HepG2 (cell line): ENCODE data around the gene CALML4. TPM values are rescaled to one million over a fixed set of nuclear protein-coding genes. Genes with fewer than 3 reads are reported as not detected.

Experiments used
- ATAC-seq: fragments of 200-7000 bp; cut with Tn5 transposase; 3 replicates; pipeline ENCODE4 v1.9.1; 2020; ENCODE audit warnings: mild to moderate bottlenecking, moderate library complexity
- BruUV-seq: library from RNA; stranded (reverse); fragments of 400-500 nt; replicated peaks from 2 replicates; lab custom pipeline; 2021; lab: Mats Ljungman, UMichigan
- CTCF ChIA-PET: fragments of 300-600 bp; formaldehyde crosslinking; extraction: SDS; loops from one replicate; lab custom pipeline; 2021; ENCODE audit warnings: low total read pairs, inconsistent platforms, low intra/inter-chr PET ratio; lab: Yijun Ruan, JAX
- POLR2A ChIA-PET: fragments of 350-600 bp; sonication (Branson Sonifier 250); formaldehyde crosslinking; loops from one replicate; lab custom pipeline; 2020; ENCODE audit warnings: antibody characterized with exemption, inconsistent platforms; lab: Yijun Ruan, JAX
- DNase-seq: peaks from one replicate; pipeline ENCODE4 v3.0.0-alpha.2; 2015; ENCODE audit warnings: low spot score
- FAIRE-seq: peaks from 3 replicates; lab custom pipeline; 2011; peaks lifted over from hg19 to GRCh38; lab: Jason Lieb, UNC
- H2AFZ ChIP-seq: one replicate; pipeline ENCODE4 v1.6.1; 2011; ENCODE audit warnings: low read length, inconsistent platforms
- H3K27ac ChIP-seq: fragments of 300-600 bp; 3 replicates; pipeline ENCODE4 v1.8.0; 2011; ENCODE audit warnings: mixed run types, mild to moderate bottlenecking, mixed read lengths, low read length, inconsistent platforms; ENCODE audit not compliant: insufficient read depth; ENCODE audit errors: extremely low read length
- H3K27me3 ChIP-seq, 2 experiments: fragments of 200-600 bp in 1 of 2; 2 replicates in 1 of 2; 3 replicates in 1 of 2; pipeline versions ENCODE4 v1.6.0 to v1.8.0; 2011; ENCODE audit warnings: low read length in 2 of 2, mild to moderate bottlenecking in 2 of 2, moderate library complexity in 2 of 2, inconsistent platforms in 1 of 2; ENCODE audit not compliant: insufficient read depth in 2 of 2, control insufficient read depth in 1 of 2
- H3K36me3 ChIP-seq, 2 experiments: fragments of 200-600 bp in 1 of 2; replicated peaks in 1 of 2; 2 replicates in 1 of 2; 3 replicates in 1 of 2; pipeline versions ENCODE4 v1.5.1 to v1.8.0; 2011; ENCODE audit warnings: low read length in 2 of 2, inconsistent platforms in 1 of 2; ENCODE audit not compliant: insufficient read depth in 2 of 2, control insufficient read depth in 1 of 2
- H3K4me1 ChIP-seq: 2 replicates; pipeline ENCODE4 v1.5.1; 2012; ENCODE audit warnings: low read length, inconsistent platforms; ENCODE audit not compliant: insufficient read depth
- H3K4me2 ChIP-seq: 2 replicates; pipeline ENCODE4 v1.6.0; 2011; ENCODE audit warnings: low read depth, low read length, inconsistent platforms
- H3K4me3 ChIP-seq, 3 experiments: fragments of 200-600 bp in 1 of 3; sonication (generic), shearing (Covaris generic) in 1 of 3; replicated peaks in 1 of 3; 2 replicates each; pipeline ENCODE4 v1.5.1; 2011 to 2016; ENCODE audit warnings: low read length in 3 of 3, inconsistent platforms in 2 of 3, low read depth in 2 of 3, mild to moderate bottlenecking in 2 of 3, control low read depth in 1 of 3, mixed read lengths in 1 of 3; ENCODE audit not compliant: insufficient read depth in 1 of 3
- H3K79me2 ChIP-seq: one replicate; pipeline ENCODE4 v1.6.1; 2011; ENCODE audit warnings: low read length, inconsistent platforms; ENCODE audit not compliant: insufficient read depth
- H3K9ac ChIP-seq: 2 replicates; pipeline ENCODE4 v1.6.0; 2011; ENCODE audit warnings: mild to moderate bottlenecking, low read depth, low read length, inconsistent platforms; ENCODE audit not compliant: insufficient read depth
- H3K9me3 ChIP-seq: 2 replicates; pipeline ENCODE4 v1.5.1; 2012; ENCODE audit warnings: mild to moderate bottlenecking, low read length
- H4K20me1 ChIP-seq: 2 replicates; pipeline ENCODE4 v1.6.0; 2011; ENCODE audit warnings: inconsistent platforms, mild to moderate bottlenecking, low read length, moderate library complexity; ENCODE audit not compliant: insufficient read depth
- AGO2 ChIP-seq: fragments of 200-400 bp; formaldehyde crosslinking; optimal IDR thresholded peaks from 2 replicates; pipeline ENCODE3; 2017; ENCODE audit warnings: mild to moderate bottlenecking, low read depth, low read length, moderate library complexity
- RBM22 ChIP-seq: fragments of 200-400 bp; formaldehyde crosslinking; optimal IDR thresholded peaks from 2 replicates; pipeline ENCODE3; 2017; ENCODE audit warnings: mild to moderate bottlenecking, low read length, moderate library complexity
- SIN3A ChIP-seq: IDR thresholded peaks from 2 replicates; pipeline ENCODE4 v1.6.1; 2011; ENCODE audit warnings: low read depth, mild to moderate bottlenecking, control low read depth, low read length, borderline replicate concordance
- ZNF468 ChIP-seq: sonication (generic); formaldehyde crosslinking; IDR thresholded peaks from 2 replicates; pipeline ENCODE4 v1.8.0; 2022; ENCODE audit warnings: mild to moderate bottlenecking, moderate library complexity, missing genetic modification reagents
- WGBS: methylation state at CpG from one replicate; pipeline ENCODE4 v1.1.6; 2017; ENCODE audit warnings: low lambda C conversion rate; 5-methylcytosine and 5-hydroxymethylcytosine counted together
- in situ Hi-C: cut with HindIII; loops from 2 replicates; pipeline ENCODE4 v1.10.0; 2017; ENCODE audit warnings: low pct_unique_long_range_greater_than_20kb; ENCODE audit not compliant: extremely low pct_ligation_motif_present
- intact Hi-C: fragments of 100-400 bp; cut with micrococcal nuclease; formaldehyde crosslinking; loops from one replicate; pipeline ENCODE4 v1.10.0; 2022; ENCODE audit not compliant: unreplicated experiment
- polyA plus RNA-seq, 8 experiments: library from polyadenylated mRNA; depleted of rRNA in 3 of 8; stranded (reverse) in 7 of 8; unstranded in 1 of 8; fragments of >200 nt; fragmentation: Illumina TruSeq in 4 of 8; extraction: Trizol in 4 of 8; gene quantifications; 2 replicates each; pipeline versions ENCODE4 v1.2.1 to v1.2.3, GENCODE V29; 2011 to 2016; ENCODE audit warnings: low read depth in 4 of 8, missing spikeins in 1 of 8, mixed read lengths in 1 of 8; ENCODE audit not compliant: insufficient read depth in 1 of 8
- total RNA-seq, 5 experiments: library from RNA; depleted of rRNA; stranded (reverse); fragments of >200 nt; fragmentation: Illumina TruSeq; extraction: Trizol; gene quantifications; 2 replicates each; pipeline ENCODE4 v1.2.3, GENCODE V29; 2016; ENCODE audit warnings: low read depth in 1 of 5

The CALML4 gene
- total and polyA plus RNA-seq, 2 of the 13 experiments (the other 11 are each of a cell fraction or from before 2014, with no cell fraction given): 3.6 to 8.7 TPM

GRCh38 chr15:68197170-68197492, 8.0 kb downstream of the CALML4 start:
- no peak overlapping the region for H3K9ac ChIP-seq
- no peak for ATAC-seq
- H3K4me1 ChIP-seq: peaks cover 43% of the 10 kb centered on the region
- no peaks in the 10 kb centered on the region for H3K9me3 ChIP-seq
- no peak for FAIRE-seq
- no peak overlapping the region for H3K27ac ChIP-seq
- DNase-seq: no peak
- ChIA-PET CTCF (no interaction called here), POLR2A (no interaction called here)
- H4K20me1 ChIP-seq: no peaks in the 10 kb centered on the region
- intact Hi-C loops: no loop called here
- H3K4me2 ChIP-seq: no peak overlapping the region
- no peak overlapping the region for H2AFZ ChIP-seq
- in situ Hi-C loops: no loop called here
- TF ChIP-seq RBM22 (peak; percentile 60), ZNF468 (CRISPR knock-in tag) (no peak)
- H3K79me2 ChIP-seq: no peaks in the 10 kb centered on the region
- H3K4me3 ChIP-seq: no peak overlapping the region
- H3K27me3 ChIP-seq: no peaks in the 10 kb centered on the region
- H3K36me3 ChIP-seq: peaks cover 5 to 14% of the 10 kb centered on the region in 2 experiments; a peak in 4 of 5 replicates
- no TSS peak for BruUV-seq
- whole genome bisulfite sequencing: 97% methylated on average over 8 of the region's 8 CpGs

DNA sequence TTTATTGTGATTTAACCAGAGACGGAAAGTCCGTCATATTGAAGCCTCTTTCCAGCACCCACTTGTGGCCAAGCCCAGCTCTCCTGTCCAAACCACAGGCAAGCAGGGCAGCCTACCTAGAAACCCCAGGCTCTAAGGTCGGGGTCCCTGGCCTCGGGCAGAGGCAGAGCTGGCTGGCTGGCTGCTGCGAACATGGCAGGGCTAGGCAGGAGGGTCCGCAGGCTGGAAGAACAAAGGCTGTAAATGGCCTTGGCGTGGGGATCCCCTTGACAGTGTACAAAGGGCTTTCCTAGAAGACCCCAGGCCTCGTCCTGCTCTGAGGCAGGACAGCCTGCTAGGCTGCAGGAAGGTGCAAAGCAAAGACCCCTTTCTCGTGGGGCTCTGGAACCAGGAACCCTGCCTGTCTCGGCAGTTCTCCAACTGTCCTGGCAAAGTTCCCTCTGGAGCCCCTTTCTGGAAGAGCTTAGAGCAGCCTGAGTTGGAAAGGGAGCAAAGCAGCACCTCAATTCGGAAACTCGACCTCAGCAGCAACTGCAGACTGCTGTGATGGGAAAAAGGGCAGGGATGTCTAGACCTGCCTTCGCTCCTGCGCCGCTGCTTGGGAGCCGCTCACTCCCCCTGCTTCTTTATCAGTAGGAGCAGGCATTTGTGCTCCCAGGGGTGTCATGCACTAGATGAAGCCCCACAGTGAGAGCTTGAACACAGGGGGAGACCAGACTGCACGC, 8.5 kb downstream of the CALML4 start:
- in situ Hi-C loops: no loop called here
- no peaks in the 10 kb centered on the region for H3K9me3 ChIP-seq
- no peaks in the 10 kb centered on the region for H3K27me3 ChIP-seq
- no peak overlapping the region for H3K4me3 ChIP-seq
- ChIA-PET CTCF (interaction anchor here (2.0 kb wide), 1 partner anchor 14 kb away, joined by 9 read pairs; no protein-coding TSS in a partner anchor), POLR2A (no interaction called here)
- peaks cover 5 to 14% of the 10 kb centered on the region in 2 experiments; a peak in 4 of 5 replicates for H3K36me3 ChIP-seq
- H3K4me2 ChIP-seq: no peak overlapping the region
- FAIRE-seq (no peak), ATAC-seq (no peak), DNase-seq (no peak)
- no peaks in the 10 kb centered on the region for H3K79me2 ChIP-seq
- no peak overlapping the region for H3K27ac ChIP-seq
- no peak overlapping the region for H2AFZ ChIP-seq
- H3K4me1 ChIP-seq: peaks cover 43% of the 10 kb centered on the region
- no TSS peak for BruUV-seq
- WGBS: 96% methylated on average over 9 of the region's 17 CpGs
- H4K20me1 ChIP-seq: no peaks in the 10 kb centered on the region
- TF ChIP-seq SIN3A (no peak), AGO2 (peak; percentile 60)
- intact Hi-C loops: no loop called here
- H3K9ac ChIP-seq: no peak overlapping the region
